Measurements from ENCODE around the gene TMEM182. TPM values are rescaled to one million over a fixed set of nuclear protein-coding genes. Genes with fewer than 3 reads are reported as not detected.

TMEM182 gene
- total and polyA plus RNA-seq, 2 donors (not counting 1 experiment from before 2014, with no cell fraction given): 2.8 to 2.9 TPM

DNA sequence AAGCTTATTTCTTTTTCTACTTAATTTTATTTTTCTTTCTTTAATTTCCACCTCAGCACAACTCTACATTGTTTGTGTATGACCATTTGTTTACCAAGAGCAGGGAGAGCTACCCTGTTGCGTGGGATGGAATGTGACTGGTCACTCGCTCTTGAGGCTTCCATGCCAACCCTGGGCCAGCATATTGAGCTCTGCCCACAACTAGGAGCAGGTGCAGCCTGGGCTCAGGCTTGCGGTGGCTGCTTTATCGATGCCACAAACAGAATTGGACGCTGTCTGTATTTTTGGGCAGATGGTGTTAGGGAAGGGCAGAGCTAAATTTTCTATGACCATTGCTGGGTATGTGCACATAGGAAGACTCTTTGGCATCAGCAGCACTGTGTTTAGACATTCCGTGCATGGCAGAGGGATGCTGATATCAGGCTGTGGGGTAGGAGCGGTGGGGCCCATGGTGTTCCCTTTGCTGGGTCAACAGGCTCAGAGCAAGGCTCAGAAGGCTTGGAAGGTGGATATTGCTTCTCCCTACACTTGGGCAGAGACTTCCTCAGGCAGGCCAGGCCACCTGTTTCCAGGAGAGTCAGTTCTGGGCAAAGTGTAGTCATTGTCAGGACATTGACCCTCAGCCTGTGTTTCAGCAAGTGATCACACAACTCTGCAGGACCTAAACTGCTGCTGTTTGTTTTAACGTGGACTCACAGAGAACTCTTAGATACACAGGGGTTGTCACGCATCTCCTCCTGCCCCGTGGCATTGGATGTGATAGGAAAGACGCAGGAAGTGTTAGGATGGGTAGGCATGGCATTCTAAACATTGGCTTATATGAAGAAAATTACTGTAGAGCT lies 40.2 kb downstream of the TMEM182 start:
- Histone ChIP-seq H3K4me1 (ENCODE audit: control insufficient read depth, extremely low read depth, insufficient read depth, low read length) (no peaks in the 10 kb centered on the region), H3K36me3 (ENCODE audit: control insufficient read depth, insufficient read depth, low read length) (no peaks in the 10 kb centered on the region), H3K4me2 (ENCODE audit: extremely low read depth, insufficient read depth, low read length) (no peak overlapping the region), H3K27ac (ENCODE audit: insufficient read depth, low read length) (no peak overlapping the region), H4K20me1 (ENCODE audit: control insufficient read depth, extremely low read depth, insufficient read depth, low read length) (no peaks in the 10 kb centered on the region), H3K79me2 (ENCODE audit: control insufficient read depth, insufficient read depth, low read length) (no peaks in the 10 kb centered on the region), H2AFZ (ENCODE audit: low read length) (no peak overlapping the region), H3K9me3 (ENCODE audit: control insufficient read depth, insufficient read depth, low read depth, low read length) (no peaks in the 10 kb centered on the region), H3K9ac (ENCODE audit: insufficient read depth, low read length) (no peak overlapping the region), H3K27me3 (ENCODE audit: control insufficient read depth, insufficient read depth, low read length) (no peaks in the 10 kb centered on the region), H3K4me3 (replicated peaks in 1 of 4; ENCODE audit: control extremely low read depth in 1 of 4, insufficient read depth in 1 of 4, low read depth in 3 of 4, low read length in 4 of 4) (no peak overlapping the region)
- TF ChIP-seq EZH2 (IDR thresholded peaks at IDR 0.05; ENCODE audit: low read length, missing control alignments): no peak
- TF ChIP-seq, protein P1, sequence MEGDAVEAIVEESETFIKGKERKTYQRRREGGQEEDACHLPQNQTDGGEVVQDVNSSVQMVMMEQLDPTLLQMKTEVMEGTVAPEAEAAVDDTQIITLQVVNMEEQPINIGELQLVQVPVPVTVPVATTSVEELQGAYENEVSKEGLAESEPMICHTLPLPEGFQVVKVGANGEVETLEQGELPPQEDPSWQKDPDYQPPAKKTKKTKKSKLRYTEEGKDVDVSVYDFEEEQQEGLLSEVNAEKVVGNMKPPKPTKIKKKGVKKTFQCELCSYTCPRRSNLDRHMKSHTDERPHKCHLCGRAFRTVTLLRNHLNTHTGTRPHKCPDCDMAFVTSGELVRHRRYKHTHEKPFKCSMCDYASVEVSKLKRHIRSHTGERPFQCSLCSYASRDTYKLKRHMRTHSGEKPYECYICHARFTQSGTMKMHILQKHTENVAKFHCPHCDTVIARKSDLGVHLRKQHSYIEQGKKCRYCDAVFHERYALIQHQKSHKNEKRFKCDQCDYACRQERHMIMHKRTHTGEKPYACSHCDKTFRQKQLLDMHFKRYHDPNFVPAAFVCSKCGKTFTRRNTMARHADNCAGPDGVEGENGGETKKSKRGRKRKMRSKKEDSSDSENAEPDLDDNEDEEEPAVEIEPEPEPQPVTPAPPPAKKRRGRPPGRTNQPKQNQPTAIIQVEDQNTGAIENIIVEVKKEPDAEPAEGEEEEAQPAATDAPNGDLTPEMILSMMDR (conservative IDR thresholded peaks at IDR 0.05 in 1 of 2, IDR thresholded peaks at IDR 0.05 in 1 of 2; ENCODE audit: low read depth in 1 of 2, low read length in 2 of 2): no peak
- no peak for DNase-seq (ENCODE audit: low read depth in 2 of 2)

DNA sequence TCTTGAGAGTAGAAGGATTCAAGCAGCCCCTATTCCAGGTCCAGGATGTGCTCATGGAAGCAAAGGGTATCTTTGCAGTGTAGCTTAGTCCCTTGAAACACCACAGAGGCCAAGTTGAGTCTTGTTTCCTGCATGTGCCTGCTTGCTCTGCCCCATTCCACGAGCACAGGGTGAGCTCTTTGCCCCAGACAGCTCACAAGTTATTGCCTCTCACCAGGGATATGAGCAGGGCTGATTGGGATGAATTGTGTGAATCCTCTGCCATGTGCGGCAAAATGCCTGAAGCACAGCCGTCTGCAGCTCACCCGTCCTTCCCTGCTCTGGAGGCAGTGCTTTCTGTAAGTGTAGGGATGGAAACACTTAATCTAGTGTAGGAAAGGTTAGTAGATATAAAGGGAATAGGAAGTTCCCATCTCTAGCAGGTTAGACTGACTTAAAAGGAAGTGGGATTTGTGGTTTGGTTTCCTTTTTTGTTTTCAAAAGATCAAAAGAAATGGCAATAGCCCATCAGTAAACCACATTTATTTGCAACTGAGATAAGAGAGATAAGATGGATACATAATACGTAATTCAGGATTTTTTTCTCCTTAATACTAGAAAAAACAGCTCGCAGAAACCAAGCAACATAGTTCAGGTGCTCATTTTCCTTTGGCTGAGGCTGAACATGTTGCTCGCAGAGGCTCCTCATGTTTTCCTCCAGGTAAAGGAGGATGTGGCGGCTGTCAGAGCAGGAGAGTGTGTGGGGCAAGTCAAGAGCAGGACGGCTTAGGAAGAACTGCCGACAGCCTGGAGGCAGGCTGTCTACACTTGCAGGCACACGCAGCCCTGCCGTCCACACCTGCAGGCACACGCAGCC lies 41.4 kb downstream of the TMEM182 start:
- Histone ChIP-seq H3K27ac (ENCODE audit: insufficient read depth, low read length) (no peak overlapping the region), H3K4me3 (replicated peaks in 1 of 4; ENCODE audit: control extremely low read depth in 1 of 4, insufficient read depth in 1 of 4, low read depth in 3 of 4, low read length in 4 of 4) (no peak overlapping the region), H3K27me3 (ENCODE audit: control insufficient read depth, insufficient read depth, low read length) (no peaks in the 10 kb centered on the region), H3K4me1 (ENCODE audit: control insufficient read depth, extremely low read depth, insufficient read depth, low read length) (no peaks in the 10 kb centered on the region), H2AFZ (ENCODE audit: low read length) (no peak overlapping the region), H3K79me2 (ENCODE audit: control insufficient read depth, insufficient read depth, low read length) (no peaks in the 10 kb centered on the region), H3K9me3 (ENCODE audit: control insufficient read depth, insufficient read depth, low read depth, low read length) (no peaks in the 10 kb centered on the region), H3K9ac (ENCODE audit: insufficient read depth, low read length) (no peak overlapping the region), H3K4me2 (ENCODE audit: extremely low read depth, insufficient read depth, low read length) (no peak overlapping the region), H4K20me1 (ENCODE audit: control insufficient read depth, extremely low read depth, insufficient read depth, low read length) (no peaks in the 10 kb centered on the region), H3K36me3 (ENCODE audit: control insufficient read depth, insufficient read depth, low read length) (no peaks in the 10 kb centered on the region)
- peak in 1 of 2 donors; percentile 77 for DNase-seq (ENCODE audit: low read depth in 2 of 2)
- TF ChIP-seq, protein P1 (conservative IDR thresholded peaks at IDR 0.05 in 1 of 2, IDR thresholded peaks at IDR 0.05 in 1 of 2; ENCODE audit: low read depth in 1 of 2, low read length in 2 of 2): no peak
- no peak for TF ChIP-seq EZH2 (IDR thresholded peaks at IDR 0.05; ENCODE audit: low read length, missing control alignments)

DNA sequence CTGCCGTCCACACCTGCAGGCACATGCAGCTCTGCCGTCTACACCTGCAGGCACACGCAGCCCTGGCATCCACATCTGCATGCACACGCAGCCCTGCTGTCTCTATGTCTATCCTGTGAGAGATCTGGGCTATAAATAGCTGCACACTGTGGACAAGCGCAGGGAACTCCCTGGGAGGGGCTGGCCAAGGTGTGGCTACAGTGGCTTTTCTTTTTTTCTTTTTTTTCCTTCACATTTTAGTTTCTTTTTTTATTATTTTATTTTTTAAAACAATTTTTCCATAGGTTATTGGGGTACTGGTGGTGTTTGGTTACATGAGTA lies 42.0 kb downstream of the TMEM182 start:
- Histone ChIP-seq H3K4me2 (ENCODE audit: extremely low read depth, insufficient read depth, low read length) (no peak overlapping the region), H3K36me3 (ENCODE audit: control insufficient read depth, insufficient read depth, low read length) (no peaks in the 10 kb centered on the region), H2AFZ (ENCODE audit: low read length) (no peak overlapping the region), H3K4me3 (replicated peaks in 1 of 4; ENCODE audit: control extremely low read depth in 1 of 4, insufficient read depth in 1 of 4, low read depth in 3 of 4, low read length in 4 of 4) (no peak overlapping the region), H3K79me2 (ENCODE audit: control insufficient read depth, insufficient read depth, low read length) (no peaks in the 10 kb centered on the region), H3K27me3 (ENCODE audit: control insufficient read depth, insufficient read depth, low read length) (no peaks in the 10 kb centered on the region), H3K27ac (ENCODE audit: insufficient read depth, low read length) (no peak overlapping the region), H4K20me1 (ENCODE audit: control insufficient read depth, extremely low read depth, insufficient read depth, low read length) (no peaks in the 10 kb centered on the region), H3K4me1 (ENCODE audit: control insufficient read depth, extremely low read depth, insufficient read depth, low read length) (no peaks in the 10 kb centered on the region), H3K9me3 (ENCODE audit: control insufficient read depth, insufficient read depth, low read depth, low read length) (no peaks in the 10 kb centered on the region), H3K9ac (ENCODE audit: insufficient read depth, low read length) (no peak overlapping the region)
- no peak for DNase-seq (ENCODE audit: low read depth in 2 of 2)
- TF ChIP-seq EZH2 (IDR thresholded peaks at IDR 0.05; ENCODE audit: low read length, missing control alignments): no peak
- TF ChIP-seq, protein P1 (conservative IDR thresholded peaks at IDR 0.05 in 1 of 2, IDR thresholded peaks at IDR 0.05 in 1 of 2; ENCODE audit: low read depth in 1 of 2, low read length in 2 of 2): no peak
